ENCODE results near the gene EME1. TPM values are rescaled to one million over a fixed set of nuclear protein-coding genes. Genes with fewer than 3 reads are reported as not detected.

The EME1 gene
- total RNA-seq, 2 experiments from 2014 or later: 0.36 to 0.92 TPM

- H3K9me3 ChIP-seq (ENCODE audit: control insufficient read depth in 1 of 2, insufficient read depth in 1 of 2, low read length in 2 of 2): no peaks in the 10 kb centered on the region
- ChIA-PET POLR2A (no interaction called here), CTCF (no interaction called here)
- H3K4me3 Mint-ChIP-seq: no peak overlapping the region
- no peaks in the 10 kb centered on the region for H3K27me3 Mint-ChIP-seq
- intact Hi-C loops (cut with DNase I, micrococcal nuclease): no loop called here
- no peak overlapping the region for H3K4me3 ChIP-seq (ENCODE audit: low read length)
- H3K36me3 ChIP-seq (ENCODE audit: insufficient read depth, low read length): no peaks in the 10 kb centered on the region
- ATAC-seq (ENCODE audit: poor library complexity): no peak
- H3K27ac ChIP-seq (ENCODE audit: low read depth in 1 of 2, low read length in 2 of 2): no peak overlapping the region
- peaks cover 0 to 3% of the 10 kb centered on the region in 2 experiments for H3K27me3 ChIP-seq (ENCODE audit: control insufficient read depth in 1 of 2, insufficient read depth in 2 of 2, low read length in 2 of 2)
- H3K4me1 ChIP-seq (ENCODE audit: insufficient read depth, low read length): no peaks in the 10 kb centered on the region
- no peaks in the 10 kb centered on the region for H3K9me3 Mint-ChIP-seq
- H3K27ac Mint-ChIP-seq: no peak overlapping the region
- H3K4me1 Mint-ChIP-seq (ENCODE audit: low read depth): peaks cover 6% of the 10 kb centered on the region
- H3K36me3 Mint-ChIP-seq (ENCODE audit: low read depth): no peaks in the 10 kb centered on the region
- no peak for TF ChIP-seq CTCF (IDR thresholded peaks at IDR 0.05)
- no peak for DNase-seq
Measured at GRCh38 chr17:50328363-50329325, 44.4 kb upstream of the EME1 start.

- no peak for TF ChIP-seq CTCF (IDR thresholded peaks at IDR 0.05)
- H3K27ac Mint-ChIP-seq: no peak overlapping the region
- peaks cover 0 to 3% of the 10 kb centered on the region in 2 experiments for H3K27me3 ChIP-seq (ENCODE audit: control insufficient read depth in 1 of 2, insufficient read depth in 2 of 2, low read length in 2 of 2)
- intact Hi-C loops (cut with DNase I, micrococcal nuclease): no loop called here
- ChIA-PET POLR2A (no interaction called here), CTCF (no interaction called here)
- H3K4me1 ChIP-seq (ENCODE audit: insufficient read depth, low read length): no peaks in the 10 kb centered on the region
- H3K4me3 ChIP-seq (ENCODE audit: low read length): no peak overlapping the region
- H3K9me3 Mint-ChIP-seq: no peaks in the 10 kb centered on the region
- ATAC-seq (ENCODE audit: poor library complexity) (no peak), DNase-seq (no peak)
- H3K4me1 Mint-ChIP-seq (ENCODE audit: low read depth): peaks cover 12% of the 10 kb centered on the region
- no peaks in the 10 kb centered on the region for H3K9me3 ChIP-seq (ENCODE audit: control insufficient read depth in 1 of 2, insufficient read depth in 1 of 2, low read length in 2 of 2)
- no peaks in the 10 kb centered on the region for H3K27me3 Mint-ChIP-seq
- no peak overlapping the region for H3K27ac ChIP-seq (ENCODE audit: low read depth in 1 of 2, low read length in 2 of 2)
- H3K36me3 ChIP-seq (ENCODE audit: insufficient read depth, low read length): no peaks in the 10 kb centered on the region
- no peak overlapping the region for H3K4me3 Mint-ChIP-seq
- H3K36me3 Mint-ChIP-seq (ENCODE audit: low read depth): no peaks in the 10 kb centered on the region
Measured at GRCh38 chr17:50329716-50330115, 43.3 kb upstream of the EME1 start.

- intact Hi-C loops (cut with DNase I, micrococcal nuclease): no loop called here
- no peak for TF ChIP-seq CTCF (IDR thresholded peaks at IDR 0.05)
- H3K4me1 Mint-ChIP-seq (ENCODE audit: low read depth): peaks cover 12% of the 10 kb centered on the region
- no peaks in the 10 kb centered on the region for H3K36me3 Mint-ChIP-seq (ENCODE audit: low read depth)
- no peak overlapping the region for H3K4me3 Mint-ChIP-seq
- ATAC-seq (ENCODE audit: poor library complexity): no peak
- DNase-seq: no peak
- ChIA-PET CTCF (no interaction called here), POLR2A (no interaction called here)
- peaks cover 0 to 3% of the 10 kb centered on the region in 2 experiments for H3K27me3 ChIP-seq (ENCODE audit: control insufficient read depth in 1 of 2, insufficient read depth in 2 of 2, low read length in 2 of 2)
- no peak overlapping the region for H3K27ac Mint-ChIP-seq
- no peaks in the 10 kb centered on the region for H3K27me3 Mint-ChIP-seq
- H3K4me3 ChIP-seq (ENCODE audit: low read length): no peak overlapping the region
- no peaks in the 10 kb centered on the region for H3K36me3 ChIP-seq (ENCODE audit: insufficient read depth, low read length)
- no peak overlapping the region for H3K27ac ChIP-seq (ENCODE audit: low read depth in 1 of 2, low read length in 2 of 2)
- H3K9me3 Mint-ChIP-seq: no peaks in the 10 kb centered on the region
- H3K9me3 ChIP-seq (ENCODE audit: control insufficient read depth in 1 of 2, insufficient read depth in 1 of 2, low read length in 2 of 2): no peaks in the 10 kb centered on the region
- H3K4me1 ChIP-seq (ENCODE audit: insufficient read depth, low read length): no peaks in the 10 kb centered on the region
Measured at GRCh38 chr17:50330151-50330775, 42.8 kb upstream of the EME1 start.

Measured in CD4-positive, alpha-beta T cell (primary cell).